Endometrial microvascular endothelial cells (primary cell): ENCODE measurements around the gene GPR158. TPM values are rescaled to one million over a fixed set of nuclear protein-coding genes. Genes with fewer than 3 reads are reported as not detected.

Experiments
- in situ Hi-C: cut with HindIII; loops from 2 replicates; pipeline ENCODE4 v1.10.0; 2017; ENCODE audit warnings: low sequenced_read_pairs, low pct_unique_long_range_greater_than_20kb; ENCODE audit errors: inconsistent ontology term
- total RNA-seq: library from RNA; depleted of rRNA; stranded (reverse); fragments of >200 nt; gene quantifications from one replicate; pipeline ENCODE4 v1.2.3, GENCODE V29; 2015; ENCODE audit errors: inconsistent ontology term

Gene GPR158
- total RNA-seq, 1 donor from 2014 or later = not detected

- in situ Hi-C loops = no loop called here
Measured at GRCh38 chr10:25616903-25617592, 442.2 kb downstream of the GPR158 start.

GRCh38 chr10:25627606-25628005 is 452.8 kb downstream of the GPR158 start:
- in situ Hi-C loops = no loop called here

GRCh38 chr10:25629333-25629732 is 454.5 kb downstream of the GPR158 start:
- in situ Hi-C loops = no loop called here

- in situ Hi-C loops = no loop called here
Measured at GRCh38 chr10:25631471-25631870, 456.7 kb downstream of the GPR158 start.

GRCh38 chr10:25632802-25633201 is 458.0 kb downstream of the GPR158 start:
- in situ Hi-C loops = no loop called here

- in situ Hi-C loops = no loop called here
Measured at GRCh38 chr10:25633542-25633941, 458.7 kb downstream of the GPR158 start.

GRCh38 chr10:25639646-25640045 is 464.8 kb downstream of the GPR158 start:
- in situ Hi-C loops = no loop called here

GRCh38 chr10:25641595-25641994 is 466.8 kb downstream of the GPR158 start:
- in situ Hi-C loops = no loop called here

GRCh38 chr10:25642721-25643120 is 467.9 kb downstream of the GPR158 start:
- in situ Hi-C loops = no loop called here

- in situ Hi-C loops = no loop called here
Measured at GRCh38 chr10:25646371-25646770, 471.6 kb downstream of the GPR158 start.

GRCh38 chr10:25651534-25651933 is 476.7 kb downstream of the GPR158 start:
- in situ Hi-C loops = no loop called here

Other genes starting within 250 kb of the GPR158 start
- gene PRTFDC1, start 222.4 kb upstream of the GPR158 start, total RNA-seq = 5.9 TPM
- not detected for gene ENKUR, start 158.8 kb upstream of the GPR158 start, total RNA-seq
- gene THNSL1, start 158.4 kb upstream of the GPR158 start, total RNA-seq = 1.6 TPM